DOHH2 (cell line): ENCODE data around the gene GRM3.

ENCODE experiments used
- H3F3A ChIP-seq: fragments of 200-600 bp; sonication (generic), shearing (Covaris generic); 2 replicates; pipeline ENCODE4 v1.6.0; 2016; ENCODE audit warnings: antibody characterized with exemption, mild to moderate bottlenecking; ENCODE audit not compliant: control insufficient read depth, insufficient read depth
- H3K27ac ChIP-seq: fragments of 200-600 bp; sonication (generic); 2 replicates; pipeline ENCODE4 v1.5.1; 2014; ENCODE audit warnings: low read depth, mild to moderate bottlenecking, low read length, moderate library complexity
- H3K27me3 ChIP-seq: fragments of 200-600 bp; sonication (generic); 2 replicates; pipeline ENCODE4 v1.6.1; 2014; ENCODE audit warnings: mild to moderate bottlenecking, low read length, mixed read lengths; ENCODE audit not compliant: control insufficient read depth
- H3K36me3 ChIP-seq: fragments of 200-600 bp; sonication (generic); 2 replicates; pipeline ENCODE4 v1.6.1; 2014; ENCODE audit warnings: mild to moderate bottlenecking, low read length, moderate library complexity, mixed read lengths; ENCODE audit not compliant: control insufficient read depth
- H3K4me1 ChIP-seq: fragments of 200-600 bp; sonication (generic); 2 replicates; pipeline ENCODE4 v1.6.1; 2014; ENCODE audit warnings: mild to moderate bottlenecking, low read length, mixed read lengths; ENCODE audit not compliant: control insufficient read depth
- H3K4me2 ChIP-seq: fragments of 200-600 bp; sonication (generic); 2 replicates; pipeline ENCODE4 v1.6.0; 2014; ENCODE audit warnings: mild to moderate bottlenecking, low read length, moderate library complexity
- H3K4me3 ChIP-seq: fragments of 200-600 bp; sonication (generic); 2 replicates; pipeline ENCODE4 v1.5.1; 2014; ENCODE audit warnings: mild to moderate bottlenecking, low read length, mixed read lengths
- H3K79me2 ChIP-seq: fragments of 200-600 bp; sonication (generic); 2 replicates; pipeline ENCODE4 v1.6.1; 2014; ENCODE audit warnings: mild to moderate bottlenecking, low read length, mixed read lengths; ENCODE audit not compliant: control insufficient read depth
- H3K9me2 ChIP-seq: fragments of 200-600 bp; sonication (generic); replicated peaks from 2 replicates; pipeline ENCODE4 v1.6.1; 2014; ENCODE audit warnings: mild to moderate bottlenecking, low read length, mixed read lengths; ENCODE audit not compliant: control insufficient read depth
- H3K9me3 ChIP-seq: fragments of 200-600 bp; sonication (generic); 2 replicates; pipeline ENCODE4 v1.6.1; 2014; ENCODE audit warnings: antibody characterized with exemption, low read length, mixed read lengths; ENCODE audit not compliant: control insufficient read depth, insufficient read depth
- H4K20me1 ChIP-seq: fragments of 200-600 bp; sonication (generic); 2 replicates; pipeline ENCODE4 v1.6.0; 2014; ENCODE audit warnings: low read depth, mild to moderate bottlenecking, antibody characterized with exemption, low read length, moderate library complexity; ENCODE audit not compliant: control insufficient read depth, insufficient read depth
- CTCF ChIP-seq: fragments of 200-600 bp; sonication (generic); IDR thresholded peaks from one replicate; pipeline ENCODE4 v1.5.1; 2014; ENCODE audit warnings: antibody characterized with exemption, mild to moderate bottlenecking, low read depth, low read length; ENCODE audit not compliant: poor library complexity, severe bottlenecking
- EZH2phosphoT487 ChIP-seq: fragments of 200-600 bp; sonication (generic); IDR thresholded peaks from 2 replicates; pipeline ENCODE4 v1.6.1; 2017; ENCODE audit warnings: borderline replicate concordance, mild to moderate bottlenecking, antibody characterized with exemption, low read length, moderate library complexity, mixed read lengths

GRM3 gene

GRCh38 chr7:86785641-86786040, 141.9 kb downstream of the GRM3 start:
- no peak overlapping the region for H3K27ac ChIP-seq
- no peaks in the 10 kb centered on the region for H4K20me1 ChIP-seq
- no peak overlapping the region for H3K4me3 ChIP-seq
- H3K36me3 ChIP-seq = no peaks in the 10 kb centered on the region
- 0 out of 2 replicates have a peak, but pooled peaks cover 3% of the 10 kb centered on the region for H3K9me3 ChIP-seq
- H3K27me3 ChIP-seq = no peaks in the 10 kb centered on the region
- H3K4me2 ChIP-seq = no peak overlapping the region
- H3F3A ChIP-seq = no peaks in the 10 kb centered on the region
- TF ChIP-seq CTCF (no peak), EZH2phosphoT487 (no peak)
- no peaks in the 10 kb centered on the region; the same call in 1 of the 2 replicates for H3K4me1 ChIP-seq
- no peaks in the 10 kb centered on the region for H3K79me2 ChIP-seq
- no peaks in the 10 kb centered on the region; the same call in 1 of the 2 replicates for H3K9me2 ChIP-seq

DNA sequence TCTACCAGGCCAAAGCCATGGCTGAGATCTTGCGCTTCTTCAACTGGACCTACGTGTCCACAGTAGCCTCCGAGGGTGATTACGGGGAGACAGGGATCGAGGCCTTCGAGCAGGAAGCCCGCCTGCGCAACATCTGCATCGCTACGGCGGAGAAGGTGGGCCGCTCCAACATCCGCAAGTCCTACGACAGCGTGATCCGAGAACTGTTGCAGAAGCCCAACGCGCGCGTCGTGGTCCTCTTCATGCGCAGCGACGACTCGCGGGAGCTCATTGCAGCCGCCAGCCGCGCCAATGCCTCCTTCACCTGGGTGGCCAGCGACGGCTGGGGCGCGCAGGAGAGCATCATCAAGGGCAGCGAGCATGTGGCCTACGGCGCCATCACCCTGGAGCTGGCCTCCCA, 142.7 kb downstream of the GRM3 start:
- H3K27me3 ChIP-seq = no peaks in the 10 kb centered on the region
- no peaks in the 10 kb centered on the region for H3K36me3 ChIP-seq
- TF ChIP-seq CTCF = no peak
- no peak for TF ChIP-seq EZH2phosphoT487
- no peaks in the 10 kb centered on the region for H4K20me1 ChIP-seq
- no peak overlapping the region for H3K4me3 ChIP-seq
- H3K4me2 ChIP-seq = no peak overlapping the region
- H3K4me1 ChIP-seq = no peaks in the 10 kb centered on the region; the same call in 1 of the 2 replicates
- no peaks in the 10 kb centered on the region for H3F3A ChIP-seq
- H3K9me3 ChIP-seq = 0 out of 2 replicates have a peak, but pooled peaks cover 3% of the 10 kb centered on the region
- H3K9me2 ChIP-seq = no peaks in the 10 kb centered on the region; the same call in 1 of the 2 replicates
- H3K27ac ChIP-seq = no peak overlapping the region
- H3K79me2 ChIP-seq = no peaks in the 10 kb centered on the region

GRCh38 chr7:86788948-86789347, 145.2 kb downstream of the GRM3 start:
- H3K27me3 ChIP-seq = peaks cover 4% of the 10 kb centered on the region; the same call in 1 of the 2 replicates
- H3F3A ChIP-seq = no peaks in the 10 kb centered on the region
- no peaks in the 10 kb centered on the region; the same call in 1 of the 2 replicates for H3K4me1 ChIP-seq
- H3K36me3 ChIP-seq = no peaks in the 10 kb centered on the region
- no peak overlapping the region for H3K4me3 ChIP-seq
- no peaks in the 10 kb centered on the region; the same call in 1 of the 2 replicates for H3K9me2 ChIP-seq
- no peaks in the 10 kb centered on the region for H3K79me2 ChIP-seq
- 0 out of 2 replicates have a peak, but pooled peaks cover 3% of the 10 kb centered on the region for H3K9me3 ChIP-seq
- no peak overlapping the region for H3K27ac ChIP-seq
- no peak for TF ChIP-seq EZH2phosphoT487
- no peak for TF ChIP-seq CTCF
- H4K20me1 ChIP-seq = no peaks in the 10 kb centered on the region
- H3K4me2 ChIP-seq = no peak overlapping the region
